HG03045 (cell line): ENCODE measurements around the gene TXNRD1.
A peak's percentile ranks its signal among the peaks of the same experiment; 100 is the strongest.
"Not testable (repeated sequence)": the region's sequence is repeated elsewhere in the genome, so short reads cannot be mapped to it uniquely, and the experiment has no call there.

Experiments
- ATAC-seq: cut with Tn5 transposase; IDR thresholded peaks from one replicate; pipeline ENCODE4 v1.9.1; 2021; ENCODE audit warnings: mild to moderate bottlenecking, moderate library complexity; ENCODE audit not compliant: unreplicated experiment

TXNRD1 gene

DNA sequence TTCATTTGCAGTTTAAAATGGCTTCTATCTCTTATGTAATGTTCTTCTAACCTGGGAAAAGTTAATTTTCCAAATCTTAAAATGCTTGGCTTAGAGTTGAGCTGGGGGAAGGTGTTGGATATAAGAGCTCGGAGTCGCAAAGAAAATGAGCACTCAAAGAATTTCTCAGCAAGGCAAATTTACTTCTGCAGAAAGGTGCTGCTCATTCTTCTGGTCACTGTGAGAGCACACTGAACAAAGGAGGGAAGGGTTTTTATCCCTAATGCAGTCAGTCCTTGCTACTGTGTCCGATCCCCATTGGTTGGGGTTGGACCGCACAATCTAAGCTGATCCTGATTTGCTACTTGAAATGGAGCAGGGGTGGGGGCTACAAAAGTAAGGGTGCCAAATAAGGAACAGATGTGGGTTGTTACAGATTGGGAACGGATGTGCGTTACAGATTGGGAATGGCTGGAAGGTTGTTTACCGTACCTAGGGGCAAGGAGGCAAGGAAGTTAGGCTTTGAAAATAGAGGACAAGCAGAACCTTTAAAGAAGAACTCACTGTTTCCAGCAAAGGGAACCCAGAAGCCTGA lies 19.4 kb downstream of the TXNRD1 start:
- no peak for ATAC-seq

DNA sequence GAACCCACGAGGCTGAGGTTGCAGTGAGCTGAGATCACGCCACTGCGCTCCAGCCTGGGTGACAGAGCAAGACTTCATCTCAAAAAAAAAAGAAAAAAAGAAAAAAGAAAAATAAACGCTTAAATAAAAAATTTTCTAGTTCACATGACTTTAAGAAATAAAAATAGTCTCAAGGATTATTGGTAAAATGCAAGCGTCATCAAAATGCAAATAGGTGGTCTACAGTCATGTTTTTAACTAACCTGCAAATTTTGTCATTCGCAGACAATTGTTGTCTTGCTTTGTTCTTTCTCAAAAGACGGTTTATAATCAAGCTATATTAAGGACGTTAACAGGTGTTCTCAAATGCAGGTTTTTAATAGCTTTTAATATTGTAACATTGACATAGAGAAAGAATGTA lies 22.4 kb downstream of the TXNRD1 start:
- no peak for ATAC-seq

- ATAC-seq: no peak
Measured at GRCh38 chr12:104242546-104243206, 27.1 kb downstream of the TXNRD1 start.

DNA sequence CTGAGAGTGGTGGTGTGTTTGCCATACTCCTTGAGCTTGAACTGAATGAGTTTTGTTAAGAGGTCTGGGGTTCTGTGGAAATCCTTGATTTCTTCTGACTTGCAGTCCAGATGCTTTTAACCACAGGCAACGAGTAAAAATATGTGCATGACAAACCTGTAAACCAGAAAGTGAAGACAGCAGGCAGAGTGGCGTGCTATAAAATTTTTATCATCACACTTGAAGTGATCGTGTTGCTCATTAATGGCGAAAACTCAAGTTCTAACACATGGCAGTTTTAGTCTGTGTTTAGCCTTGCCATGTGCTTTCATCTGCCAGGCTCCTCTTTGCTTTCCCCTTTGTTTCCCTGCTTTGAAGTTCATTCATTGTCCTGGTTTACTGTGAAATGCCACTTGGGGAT lies 28.0 kb downstream of the TXNRD1 start:
- ATAC-seq: no peak

DNA sequence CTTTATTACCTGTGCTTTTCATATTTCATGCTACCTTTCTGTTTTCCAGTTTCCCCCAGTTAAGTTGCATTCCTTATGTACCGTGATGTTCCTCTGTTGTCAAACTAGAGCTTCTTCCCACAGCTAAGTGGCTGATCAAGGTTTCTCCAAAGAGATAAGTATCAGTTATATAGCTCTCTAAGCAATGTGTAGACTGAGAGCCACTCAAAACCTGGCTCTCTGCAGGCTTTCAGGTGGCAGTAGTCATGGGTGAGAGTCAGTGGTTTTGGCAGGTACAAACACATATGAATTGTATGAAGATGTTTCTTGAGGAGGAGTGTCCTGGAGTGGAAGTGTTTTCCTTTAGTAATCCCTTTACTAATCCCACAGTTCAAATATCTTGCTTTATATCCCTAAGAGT lies 28.4 kb downstream of the TXNRD1 start:
- no peak for ATAC-seq

- no peak for ATAC-seq
Measured at GRCh38 chr12:104247698-104248097, 32.1 kb downstream of the TXNRD1 start.

GRCh38 chr12:104248444-104248843 lies 32.9 kb downstream of the TXNRD1 start:
- no peak for ATAC-seq

GRCh38 chr12:104249017-104249416 lies 33.4 kb downstream of the TXNRD1 start:
- no peak for ATAC-seq

GRCh38 chr12:104249898-104250297 lies 34.3 kb downstream of the TXNRD1 start:
- no peak for ATAC-seq

DNA sequence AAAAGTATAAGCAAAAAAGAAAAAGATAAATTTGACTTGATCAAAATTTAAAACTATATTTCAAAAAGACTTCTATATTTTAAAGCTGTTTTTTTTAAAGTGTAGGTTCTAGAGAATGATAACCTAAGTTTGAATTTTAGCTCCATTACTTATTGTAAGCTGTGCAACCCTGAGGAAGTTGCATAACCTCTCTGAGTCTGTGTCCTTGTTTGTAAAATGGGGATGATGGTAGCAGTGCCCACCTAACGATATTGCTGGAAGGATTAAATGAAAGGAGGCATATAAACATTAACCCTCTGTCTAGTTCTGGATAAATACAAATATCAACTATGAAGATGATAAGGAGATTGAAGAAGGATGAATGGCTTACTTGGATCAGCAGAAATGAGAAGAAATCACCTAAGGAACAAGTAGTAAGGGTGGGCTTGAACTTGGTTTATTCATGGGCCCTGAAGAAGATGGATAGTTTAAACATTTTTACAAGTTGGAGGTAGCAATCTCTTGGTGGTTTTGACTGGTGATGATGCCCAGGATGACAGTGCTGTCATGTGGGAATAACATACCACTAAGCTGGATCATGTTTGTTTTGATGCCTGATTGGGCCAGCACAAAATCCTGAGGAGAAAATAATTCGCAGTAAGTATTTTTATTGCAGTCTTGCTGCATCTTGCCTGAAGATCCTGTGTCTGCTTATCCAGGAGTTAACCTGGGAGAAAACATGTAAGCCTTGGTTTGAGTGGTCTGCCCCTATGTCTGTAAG lies 35.0 kb downstream of the TXNRD1 start:
- ATAC-seq: no peak

DNA sequence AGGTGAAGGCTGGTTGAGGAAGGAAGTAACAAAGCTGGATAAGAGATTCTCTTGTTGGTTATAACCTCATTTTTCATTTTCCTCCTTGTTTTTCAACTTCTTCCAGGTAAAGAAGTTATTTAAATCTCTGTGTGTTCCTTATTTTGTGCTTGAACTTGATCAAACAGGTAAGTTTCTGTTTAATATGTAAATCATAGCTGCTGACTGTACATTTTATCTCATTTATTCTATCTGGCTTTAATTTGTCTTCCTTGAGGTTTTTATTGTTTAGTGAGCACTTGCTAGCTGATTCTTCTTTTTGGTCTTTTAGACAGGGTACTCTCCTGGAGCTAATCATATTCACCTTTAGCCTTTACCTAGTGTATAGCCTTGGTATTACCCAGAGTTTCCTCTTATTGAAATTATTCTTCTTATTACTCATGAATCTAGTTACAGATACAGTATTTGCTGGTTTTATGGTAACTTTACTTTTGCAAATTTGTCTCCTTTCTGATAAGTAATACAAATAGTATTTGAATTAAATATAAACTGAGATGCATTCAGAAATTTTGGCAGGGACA lies 42.4 kb downstream of the TXNRD1 start:
- ATAC-seq: no peak

- ATAC-seq: no peak
Measured at GRCh38 chr12:104258476-104259067, 43.0 kb downstream of the TXNRD1 start.

GRCh38 chr12:104263026-104263425 lies 47.4 kb downstream of the TXNRD1 start:
- no peak for ATAC-seq

- no peak for ATAC-seq
Measured at GRCh38 chr12:104263580-104264358, 48.2 kb downstream of the TXNRD1 start.

- ATAC-seq: not testable (repeated sequence)
Measured at GRCh38 chr12:104265436-104265835, 49.9 kb downstream of the TXNRD1 start.

- ATAC-seq: no peak
Measured at GRCh38 chr12:104272938-104273337, 57.4 kb downstream of the TXNRD1 start.

GRCh38 chr12:104273503-104273902 lies 57.9 kb downstream of the TXNRD1 start:
- ATAC-seq: no peak

DNA sequence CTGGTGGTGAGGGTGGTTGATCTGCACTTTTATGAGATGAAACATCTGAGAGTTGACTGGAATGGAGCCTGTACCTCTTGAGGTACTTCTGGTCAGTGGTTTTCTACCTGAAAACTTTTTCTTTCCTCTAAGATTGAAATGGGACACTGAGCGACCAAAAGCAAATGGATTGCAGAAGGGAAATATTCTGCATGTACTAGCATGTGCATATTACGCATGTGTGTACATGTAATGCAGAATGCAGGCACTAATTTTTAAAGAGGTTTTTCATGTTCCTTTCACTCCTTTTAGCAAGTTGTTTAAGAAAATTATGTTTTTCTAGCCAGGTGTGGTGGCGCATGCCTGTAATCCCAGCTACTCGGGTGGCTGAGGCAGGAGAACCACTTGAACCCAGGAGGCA lies 59.2 kb downstream of the TXNRD1 start:
- no peak for ATAC-seq

DNA sequence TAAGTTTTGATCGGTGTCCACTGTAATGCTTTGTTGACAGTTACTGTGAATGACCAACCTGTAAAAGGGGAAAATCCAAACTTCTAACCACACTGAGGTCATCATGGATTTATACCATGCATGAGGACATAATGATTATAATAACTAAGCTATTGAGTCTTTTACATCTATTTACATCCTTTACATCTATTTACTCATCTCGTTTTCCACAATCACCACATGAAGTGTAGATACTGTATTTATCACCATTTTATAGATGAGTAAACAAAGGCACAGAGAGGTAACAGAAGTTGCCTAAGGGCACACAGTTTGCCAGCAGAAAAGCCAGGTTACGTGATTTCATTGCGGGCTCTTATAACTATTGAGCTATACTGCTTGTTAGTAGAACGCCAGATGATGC lies 60.1 kb downstream of the TXNRD1 start:
- ATAC-seq: no peak

DNA sequence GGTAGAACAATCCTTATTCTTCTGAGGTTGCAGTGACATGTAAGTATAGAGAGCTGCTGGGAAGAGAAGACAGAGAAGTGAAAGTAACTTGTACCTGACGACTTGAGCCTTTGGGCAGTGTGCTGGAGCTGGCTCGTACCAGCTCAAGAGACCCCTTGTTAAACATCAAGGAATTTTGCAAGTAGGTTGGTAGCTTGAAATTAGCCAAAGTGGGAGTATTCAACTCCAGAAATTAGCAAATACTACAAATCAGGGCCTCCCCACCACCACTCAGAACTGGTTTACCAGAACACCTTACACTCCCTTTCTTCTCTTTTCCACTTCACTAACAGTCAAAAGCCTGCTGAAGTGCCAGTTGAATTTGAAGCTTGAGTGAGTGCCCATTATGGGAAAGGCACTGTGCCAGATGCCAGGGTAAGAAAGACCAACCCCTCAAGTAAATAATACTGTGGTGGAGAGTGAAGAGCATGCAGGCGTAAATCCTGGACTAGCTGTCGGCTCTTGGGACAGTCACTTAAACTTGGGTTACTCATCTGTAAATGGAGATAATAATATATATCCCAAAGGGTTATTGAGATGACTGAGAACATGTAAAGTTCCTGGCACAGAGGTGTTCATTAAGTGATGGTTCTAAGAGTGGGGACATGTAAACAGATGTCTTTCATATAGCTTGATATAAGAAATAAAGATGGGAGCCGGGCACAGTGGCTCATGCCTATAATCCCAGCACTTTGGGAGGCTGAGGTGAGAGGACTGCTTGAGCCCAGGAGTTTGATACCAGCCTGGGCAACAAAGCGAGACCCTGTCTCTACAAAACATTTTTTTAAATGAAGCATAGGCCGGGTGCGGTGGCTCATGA lies 60.9 kb downstream of the TXNRD1 start:
- ATAC-seq: peak; percentile 53
